BJ (cell line): ENCODE measurements around the gene ASTN1. TPM values are rescaled to one million over a fixed set of nuclear protein-coding genes. Genes with fewer than 3 reads are reported as not detected.

Experiments used
- CTCF ChIA-PET: fragments of 350-600 bp; formaldehyde crosslinking; extraction: SDS; loops from one replicate; lab custom pipeline; 2021; ENCODE audit warnings: antibody characterized with exemption, inconsistent platforms; lab: Yijun Ruan, JAX
- POLR2A ChIA-PET: fragments of 300-600 bp; sonication (Branson Sonifier 250); formaldehyde crosslinking; extraction: SDS; loops from one replicate; lab custom pipeline; 2021; ENCODE audit warnings: antibody characterized with exemption; lab: Charles Lee
- DNase-seq: peaks from one replicate; pipeline ENCODE4 v3.0.0-alpha.2; 2011; ENCODE audit warnings: low read depth
- H3K27me3 ChIP-seq: 2 replicates; pipeline ENCODE4 v1.6.0; 2011; ENCODE audit warnings: low read length; ENCODE audit not compliant: control insufficient read depth, insufficient read depth
- H3K36me3 ChIP-seq: 2 replicates; pipeline ENCODE4 v1.5.1; 2011; ENCODE audit warnings: low read length; ENCODE audit not compliant: control insufficient read depth, insufficient read depth
- H3K4me3 ChIP-seq: 2 replicates; pipeline ENCODE4 v1.5.1; 2011; ENCODE audit warnings: low read depth, mild to moderate bottlenecking, control low read depth, low read length
- polyA plus RNA-seq: library from polyadenylated mRNA; depleted of rRNA; stranded (reverse); fragments of >200 nt; gene quantifications from 2 replicates; pipeline ENCODE4 v1.2.3, GENCODE V29; 2011
- TF ChIP-seq, protein P1 (sequence below): IDR thresholded peaks from 2 replicates; pipeline ENCODE4 v1.5.1; 2011; ENCODE audit warnings: low read depth, mild to moderate bottlenecking, control low read depth, inconsistent platforms, low read length, moderate library complexity; ENCODE audit not compliant: insufficient read depth

The ASTN1 gene
- polyA plus RNA-seq, 1 experiment = 0.09 TPM

DNA sequence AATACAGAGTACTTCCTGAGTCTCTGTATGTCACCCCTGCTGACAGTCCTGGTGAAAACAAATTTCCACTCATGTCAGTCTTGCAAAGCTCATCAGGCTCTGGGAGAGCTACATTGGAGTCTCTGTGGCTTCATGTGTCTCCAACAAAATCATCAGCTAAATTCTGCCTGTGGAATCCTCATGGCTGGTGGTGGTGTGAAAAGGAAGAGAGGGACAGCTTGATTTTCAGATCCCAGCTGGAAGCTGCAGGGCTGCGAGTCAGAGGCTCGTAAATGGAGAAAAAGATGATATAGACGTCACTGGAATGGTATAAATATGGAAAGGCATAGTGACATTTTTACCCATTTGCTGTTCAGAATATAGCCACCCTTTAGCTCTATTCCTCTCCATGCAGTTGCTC, 150.2 kb downstream of the ASTN1 start:
- ChIA-PET POLR2A (no interaction called here), CTCF (no interaction called here)
- DNase-seq = no peak
- Histone ChIP-seq H3K36me3 (no peaks in the 10 kb centered on the region), H3K27me3 (no peaks in the 10 kb centered on the region), H3K4me3 (no peak overlapping the region)
- TF ChIP-seq, protein P1, sequence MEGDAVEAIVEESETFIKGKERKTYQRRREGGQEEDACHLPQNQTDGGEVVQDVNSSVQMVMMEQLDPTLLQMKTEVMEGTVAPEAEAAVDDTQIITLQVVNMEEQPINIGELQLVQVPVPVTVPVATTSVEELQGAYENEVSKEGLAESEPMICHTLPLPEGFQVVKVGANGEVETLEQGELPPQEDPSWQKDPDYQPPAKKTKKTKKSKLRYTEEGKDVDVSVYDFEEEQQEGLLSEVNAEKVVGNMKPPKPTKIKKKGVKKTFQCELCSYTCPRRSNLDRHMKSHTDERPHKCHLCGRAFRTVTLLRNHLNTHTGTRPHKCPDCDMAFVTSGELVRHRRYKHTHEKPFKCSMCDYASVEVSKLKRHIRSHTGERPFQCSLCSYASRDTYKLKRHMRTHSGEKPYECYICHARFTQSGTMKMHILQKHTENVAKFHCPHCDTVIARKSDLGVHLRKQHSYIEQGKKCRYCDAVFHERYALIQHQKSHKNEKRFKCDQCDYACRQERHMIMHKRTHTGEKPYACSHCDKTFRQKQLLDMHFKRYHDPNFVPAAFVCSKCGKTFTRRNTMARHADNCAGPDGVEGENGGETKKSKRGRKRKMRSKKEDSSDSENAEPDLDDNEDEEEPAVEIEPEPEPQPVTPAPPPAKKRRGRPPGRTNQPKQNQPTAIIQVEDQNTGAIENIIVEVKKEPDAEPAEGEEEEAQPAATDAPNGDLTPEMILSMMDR = no peak

DNA sequence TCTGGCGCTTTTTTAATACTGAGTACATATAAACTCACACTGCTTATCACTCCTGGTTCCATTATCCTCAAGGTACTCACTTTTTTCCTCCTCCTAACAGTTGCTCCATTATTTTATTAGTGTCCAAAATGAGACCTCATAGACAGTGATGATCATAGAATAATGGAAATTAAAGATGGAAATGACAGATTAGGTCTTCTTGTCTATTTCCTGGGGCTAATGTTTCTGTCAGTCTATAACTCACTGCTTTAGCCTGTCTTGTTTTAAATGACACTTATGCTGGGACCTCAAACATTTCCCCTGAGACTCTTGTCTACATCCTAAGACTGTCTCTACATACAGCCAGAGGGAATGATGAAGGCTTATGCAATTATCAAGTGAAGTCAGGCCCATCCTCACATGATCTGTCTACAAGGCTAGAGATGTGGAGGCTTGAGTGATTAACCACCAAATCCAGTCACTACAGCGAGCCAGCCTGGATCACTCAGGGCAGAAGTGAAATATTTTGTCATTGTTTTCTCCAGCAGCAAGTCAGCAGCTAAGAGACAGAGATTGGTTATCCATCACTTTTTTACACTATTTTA, 152.1 kb downstream of the ASTN1 start:
- no peaks in the 10 kb centered on the region for H3K27me3 ChIP-seq
- no peak for DNase-seq
- CTCF ChIA-PET = interaction anchor here (1.2 kb wide), 1 partner anchor 117 kb away, joined by 3 read pairs; no protein-coding TSS in a partner anchor
- no peak overlapping the region for H3K4me3 ChIP-seq
- POLR2A ChIA-PET = no interaction called here
- TF ChIP-seq, protein P1 = no peak
- H3K36me3 ChIP-seq = no peaks in the 10 kb centered on the region

GRCh38 chr1:177011508-177011907, 153.0 kb downstream of the ASTN1 start:
- CTCF ChIA-PET = no interaction called here

GRCh38 chr1:177010211-177010825, 154.2 kb downstream of the ASTN1 start:
- no peak for DNase-seq
- POLR2A ChIA-PET = no interaction called here

More at GRCh38 chr1:177011508-177011907, 153.0 kb downstream of the ASTN1 start:
- TF ChIP-seq, protein P1 = no peak
- DNase-seq = no peak
- Histone ChIP-seq H3K36me3 (no peaks in the 10 kb centered on the region), H3K4me3 (no peak overlapping the region), H3K27me3 (no peaks in the 10 kb centered on the region)
- POLR2A ChIA-PET = no interaction called here

DNA sequence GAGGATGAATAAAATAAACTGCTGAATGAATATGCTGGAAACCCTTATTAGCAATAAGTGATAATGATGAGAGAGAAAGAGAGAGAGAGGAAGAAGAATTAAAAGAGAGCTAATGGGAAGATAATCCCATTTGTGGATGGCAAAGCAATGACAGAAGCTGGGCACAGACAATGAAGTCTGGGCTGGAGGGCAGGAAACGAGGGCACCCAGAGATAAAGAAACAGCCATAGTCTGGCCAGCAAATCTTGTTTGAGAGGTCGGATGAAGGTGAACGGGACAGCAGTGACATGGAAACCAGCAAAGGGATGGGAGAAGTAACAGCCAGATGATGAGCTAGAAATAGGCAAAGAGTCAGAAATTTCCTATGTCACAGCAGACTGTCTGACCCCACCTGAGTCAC, 155.9 kb downstream of the ASTN1 start:
- Histone ChIP-seq H3K27me3 (no peaks in the 10 kb centered on the region), H3K4me3 (no peak overlapping the region), H3K36me3 (no peaks in the 10 kb centered on the region)
- ChIA-PET CTCF (no interaction called here), POLR2A (no interaction called here)
- DNase-seq = no peak
- TF ChIP-seq, protein P1 = no peak

More at GRCh38 chr1:177010211-177010825, 154.2 kb downstream of the ASTN1 start:
- H3K36me3 ChIP-seq = no peaks in the 10 kb centered on the region
- H3K4me3 ChIP-seq = no peak overlapping the region
- H3K27me3 ChIP-seq = no peaks in the 10 kb centered on the region
- TF ChIP-seq, protein P1 = no peak
- CTCF ChIA-PET = no interaction called here
